GM12878 (cell line): ENCODE data around the gene ABHD17C. TPM values are rescaled to one million over a fixed set of nuclear protein-coding genes. Genes with fewer than 3 reads are reported as not detected.

ENCODE experiments used
- ATAC-seq: fragments of 200-7000 bp; cut with Tn5 transposase; 3 replicates; pipeline ENCODE4 v1.9.1; 2020; ENCODE audit warnings: mild to moderate bottlenecking, moderate library complexity
- BruUV-seq: library from RNA; stranded (reverse); fragments of 400-500 nt; replicated peaks from 2 replicates; lab custom pipeline; 2021; lab: Mats Ljungman, UMichigan
- CTCF ChIA-PET: fragments of 300-600 bp; sonication (Branson Sonifier 250); formaldehyde crosslinking; extraction: SDS; loops from one replicate; lab custom pipeline; 2021; ENCODE audit warnings: inconsistent platforms; lab: Yijun Ruan, JAX
- POLR2A ChIA-PET: fragments of 350-600 bp; formaldehyde crosslinking; extraction: SDS; loops from one replicate; lab custom pipeline; 2021; ENCODE audit warnings: inconsistent platforms; lab: Charles Lee
- RAD21 ChIA-PET: fragments of 300-600 bp; sonication (Branson Sonifier 250); formaldehyde crosslinking; loops from one replicate; lab custom pipeline; 2023; ENCODE audit warnings: antibody characterized with exemption; ENCODE audit not compliant: unreplicated experiment; lab: Charles Lee
- SMC1A ChIA-PET: fragments of 300-600 bp; sonication (Branson Sonifier 250); formaldehyde crosslinking; loops from one replicate; lab custom pipeline; 2023; ENCODE audit not compliant: unreplicated experiment, uncharacterized antibody; lab: Charles Lee
- DNase-seq: peaks from one replicate; pipeline ENCODE4 v3.0.0-alpha.2; 2011; ENCODE audit warnings: low read depth, low spot score
- FAIRE-seq: peaks from 3 replicates; lab custom pipeline; 2011; peaks lifted over from hg19 to GRCh38; lab: Jason Lieb, UNC
- H2AFZ ChIP-seq: 2 replicates; pipeline ENCODE4 v1.6.0; 2011; ENCODE audit warnings: low read depth, low read length, control low read depth; ENCODE audit not compliant: control insufficient read depth
- H3K27ac ChIP-seq: 2 replicates; pipeline ENCODE4 v1.5.1; 2011; ENCODE audit warnings: control low read depth; ENCODE audit not compliant: control insufficient read depth, insufficient read depth
- H3K27me3 ChIP-seq, 2 experiments: replicated peaks in 1 of 2; 2 replicates each; pipeline versions ENCODE4 v1.6.0 to v1.6.1; 2011; ENCODE audit warnings: low read length in 1 of 2; ENCODE audit not compliant: control insufficient read depth in 2 of 2, insufficient read depth in 2 of 2
- H3K36me3 ChIP-seq, 2 experiments: 2 replicates each; pipeline ENCODE4 v1.5.1; 2011; ENCODE audit warnings: low read length in 1 of 2; ENCODE audit not compliant: control insufficient read depth in 2 of 2, insufficient read depth in 2 of 2
- H3K4me1 ChIP-seq: 2 replicates; pipeline ENCODE4 v1.6.1; 2011; ENCODE audit warnings: mild to moderate bottlenecking, low read length, moderate library complexity, mixed read lengths; ENCODE audit not compliant: control insufficient read depth, insufficient read depth
- H3K4me2 ChIP-seq: 2 replicates; pipeline ENCODE4 v1.6.0; 2011; ENCODE audit warnings: control low read depth; ENCODE audit not compliant: control insufficient read depth, insufficient read depth
- H3K4me3 ChIP-seq: fragments of 200-600 bp; sonication (generic); 2 replicates; pipeline ENCODE4 v1.5.1; 2016
- H3K79me2 ChIP-seq: 2 replicates; pipeline ENCODE4 v1.6.0; 2011; ENCODE audit warnings: low read length; ENCODE audit not compliant: control insufficient read depth, insufficient read depth
- H3K9ac ChIP-seq: 2 replicates; pipeline ENCODE4 v1.8.0; 2011; ENCODE audit warnings: low read length, control low read depth, mixed read lengths; ENCODE audit not compliant: control insufficient read depth, insufficient read depth
- H3K9me3 ChIP-seq: replicated peaks from 3 replicates; pipeline ENCODE4 v1.5.1; 2011; ENCODE audit warnings: mild to moderate bottlenecking, low read length; ENCODE audit not compliant: control insufficient read depth, insufficient read depth
- H4K20me1 ChIP-seq: 2 replicates; pipeline ENCODE4 v1.6.0; 2011; ENCODE audit not compliant: control insufficient read depth, insufficient read depth
- ASH2L ChIP-seq: fragments of 300-600, 200-600 bp; sonication (generic); IDR thresholded peaks from 2 replicates; pipeline ENCODE4 v1.6.1; 2017; ENCODE audit warnings: low read depth, mild to moderate bottlenecking, borderline replicate concordance
- CEBPZ ChIP-seq: fragments of 150-350 bp; IDR thresholded peaks from 2 replicates; pipeline ENCODE4 v1.6.1; 2016; ENCODE audit warnings: low read depth, low read length
- HDAC2 ChIP-seq: fragments of 200-600 bp; sonication (generic); IDR thresholded peaks from 2 replicates; pipeline ENCODE4 v1.6.1; 2017
- MTA2 ChIP-seq: fragments of 450-650 bp; IDR thresholded peaks from 2 replicates; pipeline ENCODE4 v1.6.1; 2016; ENCODE audit warnings: low read depth, mild to moderate bottlenecking, moderate library complexity
- MTA3 ChIP-seq: IDR thresholded peaks from 2 replicates; pipeline ENCODE4 v1.6.1; 2012; ENCODE audit warnings: low read length, inconsistent platforms, borderline replicate concordance
- PML ChIP-seq: IDR thresholded peaks from 2 replicates; pipeline ENCODE4 v1.6.1; 2012; ENCODE audit warnings: low read length, inconsistent platforms
- WGBS: methylation state at CpG from one replicate; pipeline ENCODE4 v1.1.6; 2016; ENCODE audit warnings: low lambda C conversion rate; ENCODE audit not compliant: insufficient replicate concordance, insufficient coverage; ENCODE audit errors: missing lambda C conversion rate; 5-methylcytosine and 5-hydroxymethylcytosine counted together
- in situ Hi-C: fragments of 300-500 bp; cut with MboI; formaldehyde crosslinking; loops from 9 replicates; pipeline ENCODE4 v1.14.3; 2018; ENCODE audit warnings: mixed read lengths
- intact Hi-C: fragments of 100-400 bp; cut with micrococcal nuclease; formaldehyde crosslinking; loops from one replicate; pipeline ENCODE4 v1.14.2; 2022; ENCODE audit not compliant: unreplicated experiment
- polyA plus RNA-seq, 11 experiments: library from polyadenylated mRNA; depleted of rRNA in 4 of 11; unstranded in 6 of 11; stranded (reverse) in 5 of 11; fragments of >200 nt; fragmentation: Nextera tagmentation in 4 of 11; fragmentation: Illumina TruSeq in 1 of 11; extraction: Ambion mirVana in 4 of 11; extraction: Trizol in 1 of 11; gene quantifications; 1 replicate in 1 of 11; 2 replicates in 10 of 11; pipeline versions ENCODE4 v1.2.1 to v1.2.3, GENCODE V29; 2011 to 2016; ENCODE audit warnings: inconsistent platforms in 2 of 11, missing spikeins in 2 of 11, low read depth in 1 of 11
- total RNA-seq, 4 experiments: library from RNA; depleted of rRNA in 3 of 4; stranded (reverse); fragments of >200 nt in 3 of 4; fragmentation: Illumina TruSeq in 1 of 4; extraction: Trizol in 1 of 4; gene quantifications; 2 replicates each; pipeline versions ENCODE4 v1.2.1 to v1.2.3, GENCODE V29; 2013 to 2021

Gene ABHD17C
- total and polyA plus RNA-seq, 10 of the 15 experiments (the other 5 are each of a cell fraction or from before 2014, with no cell fraction given): 0.92 to 11.4 (median 5.5) TPM

GRCh38 chr15:80789296-80789695 is 94.2 kb downstream of the ABHD17C start:
- CTCF ChIA-PET: interaction anchor here (1.1 to 3.3 kb wide), 2 partner anchors 13 to 181 kb away, joined by 3 to 13 read pairs; no protein-coding TSS in a partner anchor
- no peak for FAIRE-seq
- H3K4me2 ChIP-seq: no peak overlapping the region

More at GRCh38 chr15:80789296-80789695, 94.2 kb downstream of the ABHD17C start:
- H3K79me2 ChIP-seq: no peaks in the 10 kb centered on the region
- no peaks in the 10 kb centered on the region for H4K20me1 ChIP-seq
- BruUV-seq: no TSS peak
- H3K9me3 ChIP-seq: no peaks in the 10 kb centered on the region
- WGBS: 0% methylated on average over 5 of the region's 5 CpGs
- ChIA-PET POLR2A (interaction anchor here (0.6 kb wide), 1 partner anchor 179 kb away, joined by 3 read pairs; no protein-coding TSS in a partner anchor), SMC1A (interaction anchor here (1.5 kb wide), 1 partner anchor 14 kb away, joined by 3 read pairs; no protein-coding TSS in a partner anchor), RAD21 (no interaction called here)
- DNase-seq (no peak), ATAC-seq (no peak)
- H3K4me3 ChIP-seq: no peak overlapping the region
- H3K9ac ChIP-seq: no peak overlapping the region
- H3K4me1 ChIP-seq: no peaks in the 10 kb centered on the region
- intact Hi-C loops (no loop called here), in situ Hi-C loops (no loop called here)
- TF ChIP-seq PML: no peak
- TF ChIP-seq MTA2: no peak
- TF ChIP-seq MTA3: no peak
- no peak for TF ChIP-seq CEBPZ
- TF ChIP-seq ASH2L: no peak
- no peak for TF ChIP-seq HDAC2
- H3K27me3 ChIP-seq: peaks cover 0 to 4% of the 10 kb centered on the region in 2 experiments; a peak in 3 of 4 replicates
- H3K27ac ChIP-seq: no peak overlapping the region
- H2AFZ ChIP-seq: no peak overlapping the region
- H3K36me3 ChIP-seq: no peaks in the 10 kb centered on the region
